Panc1 (cell line): ENCODE data around the gene NFATC1. TPM values are rescaled to one million over a fixed set of nuclear protein-coding genes. Genes with fewer than 3 reads are reported as not detected.
A peak's percentile ranks its signal among the peaks of the same experiment; 100 is the strongest.

Source experiments
- ATAC-seq: fragments of 200-7000 bp; cut with Tn5 transposase; 2 replicates; pipeline ENCODE4 v1.9.1; 2020; ENCODE audit warnings: mild to moderate bottlenecking, moderate library complexity
- BruUV-seq: library from RNA; stranded (reverse); fragments of 400-500 nt; replicated peaks from 2 replicates; lab custom pipeline; 2021; lab: Mats Ljungman, UMichigan
- CTCF ChIA-PET: fragments of 300-600 bp; sonication (Branson Sonifier 250); formaldehyde crosslinking; loops from one replicate; lab custom pipeline; 2022; ENCODE audit warnings: antibody characterized with exemption; lab: Charles Lee
- POLR2A ChIA-PET: fragments of 300-600 bp; sonication (Branson Sonifier 250); formaldehyde crosslinking; loops from one replicate; lab custom pipeline; 2022; ENCODE audit warnings: antibody characterized with exemption; lab: Charles Lee
- DNase-seq: peaks from one replicate; pipeline ENCODE4 v3.0.0-alpha.2; 2010; ENCODE audit warnings: low read depth, low spot score
- H3K27ac ChIP-seq: 2 replicates; pipeline ENCODE4 v1.5.1; 2011; ENCODE audit warnings: mild to moderate bottlenecking, low read length, inconsistent platforms
- H3K27me3 ChIP-seq: fragments of 200-500 bp; sonication (Bioruptor generic); 2 replicates; pipeline ENCODE4 v1.6.0; 2014; ENCODE audit warnings: low read length, inconsistent platforms; ENCODE audit not compliant: control insufficient read depth, insufficient read depth
- H3K36me3 ChIP-seq: fragments of 200-500 bp; sonication (Bioruptor generic); 2 replicates; pipeline ENCODE4 v1.5.1; 2014; ENCODE audit warnings: inconsistent platforms, mild to moderate bottlenecking, low read length, moderate library complexity; ENCODE audit not compliant: control insufficient read depth, insufficient read depth
- H3K4me1 ChIP-seq: 2 replicates; pipeline ENCODE4 v1.5.1; 2011; ENCODE audit warnings: inconsistent platforms, mild to moderate bottlenecking, low read length, moderate library complexity; ENCODE audit not compliant: control insufficient read depth, insufficient read depth
- H3K4me3 ChIP-seq, 2 experiments: 2 replicates each; pipeline ENCODE4 v1.5.1; 2011 to 2012; ENCODE audit warnings: low read depth in 2 of 2, low read length in 2 of 2, mild to moderate bottlenecking in 2 of 2, inconsistent platforms in 1 of 2, moderate library complexity in 1 of 2
- H3K9me3 ChIP-seq: fragments of 200-500 bp; sonication (Bioruptor generic); 2 replicates; pipeline ENCODE4 v1.5.1; 2014; ENCODE audit warnings: low read depth, mild to moderate bottlenecking, inconsistent platforms, low read length, moderate library complexity; ENCODE audit not compliant: control insufficient read depth, insufficient read depth
- CTCF ChIP-seq: fragments of 450-650 bp; IDR thresholded peaks from 2 replicates; pipeline ENCODE4 v1.5.1; 2017; ENCODE audit warnings: mild to moderate bottlenecking
- POLR2AphosphoS5 ChIP-seq: IDR thresholded peaks from 2 replicates; pipeline ENCODE4 v1.6.1; 2012; ENCODE audit warnings: mild to moderate bottlenecking, low read depth, low read length, moderate library complexity
- REST ChIP-seq, 2 experiments: IDR thresholded peaks; 2 replicates each; pipeline ENCODE4 v1.6.1; 2011 to 2012; ENCODE audit warnings: low read depth in 2 of 2, control low read depth in 1 of 2, low read length in 1 of 2, mild to moderate bottlenecking in 1 of 2, moderate library complexity in 1 of 2; ENCODE audit not compliant: insufficient read depth in 1 of 2
- SIN3A ChIP-seq: IDR thresholded peaks from 2 replicates; pipeline ENCODE4 v1.6.1; 2012; ENCODE audit warnings: low read depth, mild to moderate bottlenecking, low read length, moderate library complexity, borderline replicate concordance; ENCODE audit not compliant: insufficient read depth
- TCF7L2 ChIP-seq: IDR thresholded peaks from 2 replicates; pipeline ENCODE4 v1.6.1; 2011; ENCODE audit warnings: mild to moderate bottlenecking, low read depth, low read length, inconsistent platforms
- in situ Hi-C: cut with HindIII; loops from 2 replicates; pipeline ENCODE4 v1.10.0; 2016; ENCODE audit warnings: low sequenced_read_pairs, low pct_unique_long_range_greater_than_20kb
- intact Hi-C: fragments of 100-400 bp; cut with micrococcal nuclease; formaldehyde crosslinking; loops from one replicate; pipeline ENCODE4 v1.10.0; 2022; ENCODE audit not compliant: unreplicated experiment
- total RNA-seq: library from RNA; stranded (reverse); gene quantifications from one replicate; pipeline ENCODE4 v1.2.1, GENCODE V29; 2021; ENCODE audit not compliant: unreplicated experiment

Gene NFATC1
- total RNA-seq, 1 experiment from 2014 or later, result 30.8 TPM

- 0 out of 2 replicates have a peak, but pooled peaks have one; percentile 6 for ATAC-seq
- Histone ChIP-seq H3K4me3 (no peak overlapping the region), H3K27me3 (peaks cover 11% of the 10 kb centered on the region; the same call in 1 of the 2 replicates), H3K36me3 (no peaks in the 10 kb centered on the region), H3K27ac (no peak overlapping the region), H3K9me3 (peaks cover 8% of the 10 kb centered on the region; the same call in 1 of the 2 replicates), H3K4me1 (no peaks in the 10 kb centered on the region)
- TF ChIP-seq REST (IDR thresholded peaks at IDR 0.05; ENCODE audit: insufficient read depth in 1 of 2, low read depth in 2 of 2, low read length in 1 of 2) (no peak), POLR2AphosphoS5 (no peak), CTCF (no peak), SIN3A (no peak), TCF7L2 (no peak)
- DNase-seq, result no peak
- no TSS peak for BruUV-seq
- intact Hi-C loops (no loop called here), in situ Hi-C loops (no loop called here)
- CTCF ChIA-PET, result no interaction called here
- POLR2A ChIA-PET, result interaction anchor here (0.7 kb wide), 1 partner anchor 14 kb away, joined by 3 read pairs; no protein-coding TSS in a partner anchor
Measured at GRCh38 chr18:79570266-79571201, 174.8 kb downstream of the NFATC1 start.

GRCh38 chr18:79571211-79572092 lies 175.7 kb downstream of the NFATC1 start:
- intact Hi-C loops (no loop called here), in situ Hi-C loops (no loop called here)
- peaks cover 11% of the 10 kb centered on the region; the same call in 1 of the 2 replicates for H3K27me3 ChIP-seq
- H3K9me3 ChIP-seq, result peaks cover 8% of the 10 kb centered on the region; the same call in 1 of the 2 replicates
- POLR2A ChIA-PET, result interaction anchor here (0.7 kb wide), 1 partner anchor 13 kb away, joined by 3 read pairs; no protein-coding TSS in a partner anchor
- no peak overlapping the region for H3K4me3 ChIP-seq
- CTCF ChIA-PET, result no interaction called here
- no peak overlapping the region for H3K27ac ChIP-seq
- DNase-seq (no peak), ATAC-seq (no peak)
- no peak for TF ChIP-seq CTCF
- TF ChIP-seq POLR2AphosphoS5, result no peak
- no peak for TF ChIP-seq SIN3A
- TF ChIP-seq TCF7L2, result no peak
- no peak for TF ChIP-seq REST (IDR thresholded peaks at IDR 0.05; ENCODE audit: insufficient read depth in 1 of 2, low read depth in 2 of 2, low read length in 1 of 2)
- no peaks in the 10 kb centered on the region for H3K4me1 ChIP-seq
- no TSS peak for BruUV-seq
- H3K36me3 ChIP-seq, result no peaks in the 10 kb centered on the region
